Cardiac fibroblast (primary cell): ENCODE data around the gene RUBCNL.

ENCODE experiments used
- DNase-seq, 2 donors: peaks; one replicate each; pipeline versions ENCODE4 v3.0.0 to v3.0.0-alpha.2; 2010; ENCODE audit warnings: low read depth in 2 of 2
- H3K4me3 ChIP-seq, 2 donors: replicated peaks in 1 of 2; 1 replicate in 1 of 2; 2 replicates in 1 of 2; pipeline ENCODE4 v1.5.1; 2011; ENCODE audit warnings: low read depth in 2 of 2, low read length in 2 of 2, mild to moderate bottlenecking in 2 of 2, moderate library complexity in 1 of 2
- CTCF ChIP-seq: IDR thresholded peaks from one replicate; pipeline ENCODE4 v1.5.1; 2011; ENCODE audit warnings: low read depth, mild to moderate bottlenecking, low read length, inconsistent platforms

RUBCNL gene

GRCh38 chr13:46354156-46355087, 32.6 kb downstream of the RUBCNL start:
- no peak for TF ChIP-seq CTCF
- no peak overlapping the region for H3K4me3 ChIP-seq
- DNase-seq: peak; percentile 85 to 97

GRCh38 chr13:46352805-46353204, 34.2 kb downstream of the RUBCNL start:
- DNase-seq: no peak
- no peak for TF ChIP-seq CTCF
- H3K4me3 ChIP-seq: no peak overlapping the region

GRCh38 chr13:46350003-46350402, 37.0 kb downstream of the RUBCNL start:
- no peak overlapping the region for H3K4me3 ChIP-seq
- DNase-seq: no peak
- no peak for TF ChIP-seq CTCF

GRCh38 chr13:46348961-46349360, 38.1 kb downstream of the RUBCNL start:
- no peak for TF ChIP-seq CTCF
- peak in 1 of 2 donors; percentile 48 for DNase-seq
- no peak overlapping the region for H3K4me3 ChIP-seq

GRCh38 chr13:46347277-46347676, 39.8 kb downstream of the RUBCNL start:
- TF ChIP-seq CTCF: no peak
- DNase-seq: no peak
- no peak overlapping the region for H3K4me3 ChIP-seq

- peak in 1 of 2 donors; percentile 19 for DNase-seq
- no peak for TF ChIP-seq CTCF
Observed at GRCh38 chr13:46345866-46346265, 41.2 kb downstream of the RUBCNL start.

GRCh38 chr13:46345398-46345797, 41.7 kb downstream of the RUBCNL start:
- no peak for TF ChIP-seq CTCF
- no peak for DNase-seq
- H3K4me3 ChIP-seq: no peak overlapping the region

More at GRCh38 chr13:46345866-46346265, 41.2 kb downstream of the RUBCNL start:
- no peak overlapping the region for H3K4me3 ChIP-seq
